Measurements from ENCODE around the gene PTPRG. TPM values are rescaled to one million over a fixed set of nuclear protein-coding genes. Genes with fewer than 3 reads are reported as not detected.

PTPRG gene
- total and polyA plus RNA-seq, 10 of the 15 experiments (the other 5 are each of a cell fraction or from before 2014, with no cell fraction given), result 0.29 to 20.7 (median 1.4) TPM

GRCh38 chr3:61579685-61580084 is 18.3 kb downstream of the PTPRG start (continued):
- TF ChIP-seq, protein P1, sequence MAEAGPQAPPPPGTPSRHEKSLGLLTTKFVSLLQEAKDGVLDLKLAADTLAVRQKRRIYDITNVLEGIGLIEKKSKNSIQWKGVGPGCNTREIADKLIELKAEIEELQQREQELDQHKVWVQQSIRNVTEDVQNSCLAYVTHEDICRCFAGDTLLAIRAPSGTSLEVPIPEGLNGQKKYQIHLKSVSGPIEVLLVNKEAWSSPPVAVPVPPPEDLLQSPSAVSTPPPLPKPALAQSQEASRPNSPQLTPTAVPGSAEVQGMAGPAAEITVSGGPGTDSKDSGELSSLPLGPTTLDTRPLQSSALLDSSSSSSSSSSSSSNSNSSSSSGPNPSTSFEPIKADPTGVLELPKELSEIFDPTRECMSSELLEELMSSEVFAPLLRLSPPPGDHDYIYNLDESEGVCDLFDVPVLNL (IDR thresholded peaks at IDR 0.05; ENCODE audit: low read depth, low read length), result no peak
- TF ChIP-seq POU2F2 (IDR thresholded peaks at IDR 0.05; ENCODE audit: borderline replicate concordance, low read depth, low read length), result no peak
- TF ChIP-seq CUX1 (IDR thresholded peaks at IDR 0.05; ENCODE audit: insufficient replicate concordance, low read depth, low read length), result no peak
- no peak for TF ChIP-seq TCF3 (IDR thresholded peaks at IDR 0.05; ENCODE audit: borderline replicate concordance, insufficient read depth, low read depth, low read length)
